ENCODE measurements around the gene SYT3. TPM values are rescaled to one million over a fixed set of nuclear protein-coding genes. Genes with fewer than 3 reads are reported as not detected.
"Not testable (repeated sequence)": the region's sequence is repeated elsewhere in the genome, so short reads cannot be mapped to it uniquely, and the experiment has no call there.

The SYT3 gene
- total RNA-seq, 1 experiment from 2014 or later = 0.13 TPM

- no peak for DNase-seq (ENCODE audit: low read depth)
Measured at GRCh38 chr19:50636317-50637085, 3.2 kb downstream of the SYT3 start.

- no peak for DNase-seq (ENCODE audit: low read depth)
Measured at GRCh38 chr19:50633973-50634372, 5.7 kb downstream of the SYT3 start.

- no peak for DNase-seq (ENCODE audit: low read depth)
Measured at GRCh38 chr19:50633359-50633758, 6.3 kb downstream of the SYT3 start.

GRCh38 chr19:50632151-50632835 is 7.4 kb downstream of the SYT3 start:
- DNase-seq (ENCODE audit: low read depth) = no peak

- no peak for DNase-seq (ENCODE audit: low read depth)
Measured at GRCh38 chr19:50629801-50630200, 9.9 kb downstream of the SYT3 start.

GRCh38 chr19:50629194-50629593 is 10.5 kb downstream of the SYT3 start:
- no peak for DNase-seq (ENCODE audit: low read depth)

GRCh38 chr19:50628551-50628950 is 11.1 kb downstream of the SYT3 start:
- no peak for DNase-seq (ENCODE audit: low read depth)

- no peak for DNase-seq (ENCODE audit: low read depth)
Measured at GRCh38 chr19:50628146-50628545, 11.5 kb downstream of the SYT3 start.

GRCh38 chr19:50626795-50627194 is 12.9 kb downstream of the SYT3 start:
- DNase-seq (ENCODE audit: low read depth) = no peak

GRCh38 chr19:50626011-50626410 is 13.7 kb downstream of the SYT3 start:
- DNase-seq (ENCODE audit: low read depth) = no peak

GRCh38 chr19:50624949-50625600 is 14.6 kb downstream of the SYT3 start:
- DNase-seq (ENCODE audit: low read depth) = no peak

GRCh38 chr19:50620394-50620906 is 19.2 kb downstream of the SYT3 start:
- not testable (repeated sequence) for DNase-seq (ENCODE audit: low read depth)

- not testable (repeated sequence) for DNase-seq (ENCODE audit: low read depth)
Measured at GRCh38 chr19:50619184-50619583, 20.5 kb downstream of the SYT3 start.

- not testable (repeated sequence) for DNase-seq (ENCODE audit: low read depth)
Measured at GRCh38 chr19:50618379-50618778, 21.3 kb downstream of the SYT3 start.

- not testable (repeated sequence) for DNase-seq (ENCODE audit: low read depth)
Measured at GRCh38 chr19:50612504-50613404, 26.9 kb downstream of the SYT3 start.

GRCh38 chr19:50607874-50608785 is 31.6 kb downstream of the SYT3 start:
- DNase-seq (ENCODE audit: low read depth) = peak; percentile 52

- no peak for DNase-seq (ENCODE audit: low read depth)
Measured at GRCh38 chr19:50607388-50607787, 32.3 kb downstream of the SYT3 start.

GRCh38 chr19:50606059-50606836 is 33.4 kb downstream of the SYT3 start:
- not testable (repeated sequence) for DNase-seq (ENCODE audit: low read depth)
